A549 (cell line): ENCODE results near the gene PCBP3. TPM values are rescaled to one million over a fixed set of nuclear protein-coding genes. Genes with fewer than 3 reads are reported as not detected.
A peak's percentile ranks its signal among the peaks of the same experiment; 100 is the strongest.

ENCODE experiments used
- ATAC-seq, 2 experiments: fragments of 200-7000 bp in 1 of 2; fragments of >200 bp in 1 of 2; cut with Nextera tagmentation in 1 of 2; cut with Tn5 transposase in 1 of 2; 3 replicates each; pipeline versions ENCODE4 v1.8.0 to v1.9.1; 2018 to 2020; ENCODE audit warnings: mild to moderate bottlenecking in 1 of 2, moderate library complexity in 1 of 2
- CTCF ChIA-PET: fragments of 300-600 bp; sonication (Branson Sonifier 250); formaldehyde crosslinking; extraction: SDS; loops from one replicate; lab custom pipeline; 2021; ENCODE audit warnings: antibody characterized with exemption, inconsistent platforms; lab: Yijun Ruan, JAX
- POLR2A ChIA-PET: fragments of 350-600 bp; formaldehyde crosslinking; extraction: SDS; loops from one replicate; lab custom pipeline; 2021; ENCODE audit warnings: antibody characterized with exemption, inconsistent platforms; lab: Yijun Ruan, JAX
- DNase-seq, 2 experiments: peaks; one replicate each; pipeline versions ENCODE4 v3.0.0 to v3.0.0-alpha.2; 2011 to 2016; ENCODE audit warnings: low read depth in 1 of 2, low spot score in 1 of 2
- FAIRE-seq: peaks from 2 replicates; lab custom pipeline; 2011; peaks lifted over from hg19 to GRCh38; lab: Jason Lieb, UNC
- H3K27ac ChIP-seq, 2 experiments: fragments of >200 bp; sonication (Bioruptor Twin); formaldehyde crosslinking; 3 replicates each; pipeline ENCODE4 v1.5.1; 2016 to 2017
- H3K4me1 ChIP-seq: fragments of >200 bp; sonication (Bioruptor Twin); formaldehyde crosslinking; 3 replicates; pipeline ENCODE4 v1.6.1; 2016
- H3K4me2 ChIP-seq: fragments of >200 bp; sonication (Bioruptor Twin); formaldehyde crosslinking; 3 replicates; pipeline ENCODE4 v1.6.1; 2016
- H3K4me3 ChIP-seq: fragments of >200 bp; sonication (Bioruptor Twin); formaldehyde crosslinking; 3 replicates; pipeline ENCODE4 v1.5.1; 2016
- H3K9me3 ChIP-seq: fragments of >200 bp; sonication (Bioruptor Twin); formaldehyde crosslinking; 3 replicates; pipeline ENCODE4 v1.6.1; 2016
- CHD2 ChIP-seq: fragments of 150-350 bp; IDR thresholded peaks from 2 replicates; pipeline ENCODE4 v1.6.1; 2014; ENCODE audit warnings: low read length; ENCODE audit not compliant: partially characterized antibody
- EHMT2 ChIP-seq: fragments of 200-600 bp; sonication (generic); IDR thresholded peaks from 2 replicates; pipeline ENCODE4 v1.6.1; 2016; ENCODE audit warnings: antibody characterized with exemption, low read depth, mild to moderate bottlenecking, moderate library complexity
- FOXS1 ChIP-seq: fragments of 250-450 bp; sonication (Bioruptor Pico); IDR thresholded peaks from 2 replicates; pipeline ENCODE4 v1.5.0; 2020; ENCODE audit warnings: mild to moderate bottlenecking, moderate library complexity
- HEYL ChIP-seq: fragments of 250-450 bp; sonication (Bioruptor Pico); IDR thresholded peaks from 2 replicates; pipeline ENCODE4 v1.8.0; 2021; ENCODE audit warnings: mild to moderate bottlenecking, moderate library complexity
- MAFK ChIP-seq: fragments of 450-650 bp; IDR thresholded peaks from 2 replicates; pipeline ENCODE4 v1.6.1; 2014; ENCODE audit not compliant: partially characterized antibody
- MYC ChIP-seq: IDR thresholded peaks from 2 replicates; pipeline ENCODE4 v1.6.1; 2012; ENCODE audit warnings: mild to moderate bottlenecking, inconsistent platforms, low read length, improper control_type of control experiment, borderline replicate concordance
- NR3C1 ChIP-seq: fragments of >200 bp; sonication (Bioruptor Twin); formaldehyde crosslinking; IDR thresholded peaks from 3 replicates; pipeline ENCODE4 v1.6.1; 2017
- RCOR1 ChIP-seq: fragments of 150-350 bp; IDR thresholded peaks from 2 replicates; pipeline ENCODE4 v1.6.1; 2014; ENCODE audit warnings: antibody characterized with exemption, low read length, low read depth
- REST ChIP-seq: fragments of 200-600 bp; sonication (generic); IDR thresholded peaks from 2 replicates; pipeline ENCODE4 v1.6.1; 2016; ENCODE audit warnings: antibody characterized with exemption, mild to moderate bottlenecking, moderate library complexity
- RFX5 ChIP-seq: fragments of 450-650 bp; IDR thresholded peaks from 2 replicates; pipeline ENCODE4 v1.7.1; 2014; ENCODE audit warnings: antibody characterized with exemption, mild to moderate bottlenecking, moderate library complexity
- RNF2 ChIP-seq: fragments of 200-600 bp; sonication (generic); IDR thresholded peaks from 2 replicates; pipeline ENCODE4 v1.6.1; 2016; ENCODE audit warnings: low read depth, mild to moderate bottlenecking, antibody characterized with exemption, moderate library complexity, borderline replicate concordance
- SMC3 ChIP-seq: fragments of >200 bp; sonication (Bioruptor Twin); formaldehyde crosslinking; IDR thresholded peaks from 3 replicates; pipeline ENCODE4 v1.6.1; 2018; ENCODE audit warnings: inconsistent platforms
- SREBF2 ChIP-seq: fragments of 450-650 bp; IDR thresholded peaks from 2 replicates; pipeline ENCODE4 v1.6.1; 2014; ENCODE audit warnings: mild to moderate bottlenecking, moderate library complexity
- WGBS: methylation state at CpG from one replicate; pipeline ENCODE4 v1.1.6; 2017; ENCODE audit errors: missing lambda C conversion rate; 5-methylcytosine and 5-hydroxymethylcytosine counted together
- polyA plus RNA-seq, 4 experiments: library from polyadenylated mRNA; depleted of rRNA in 3 of 4; stranded (reverse); fragments of >200 nt; fragmentation: RNase III in 1 of 4; extraction: RNeasy Plus Mini Kit Qiagen cat#74134 plus additional on column Dnase treatment in 1 of 4; gene quantifications; 2 replicates in 3 of 4; 3 replicates in 1 of 4; pipeline ENCODE4 v1.2.3, GENCODE V29; 2011 to 2017
- TF ChIP-seq, protein P1 (sequence below): fragments of 250-450 bp; sonication (Bioruptor Pico); IDR thresholded peaks from 2 replicates; pipeline ENCODE4 v1.5.0; 2021; ENCODE audit warnings: mild to moderate bottlenecking, moderate library complexity, borderline replicate concordance
- TF ChIP-seq, protein P2 (sequence below): fragments of >200 bp; sonication (Bioruptor Twin); formaldehyde crosslinking; IDR thresholded peaks from 3 replicates; pipeline ENCODE4 v1.5.1; 2016
- TF ChIP-seq, protein P3 (sequence below): fragments of >200 bp; sonication (Bioruptor Twin); formaldehyde crosslinking; IDR thresholded peaks from 2 replicates; pipeline ENCODE4 v1.6.1; 2016

PCBP3 gene
- polyA plus RNA-seq, 2 of the 4 experiments (the other 2 are of a cell fraction): 0.30 to 0.34 TPM

DNA sequence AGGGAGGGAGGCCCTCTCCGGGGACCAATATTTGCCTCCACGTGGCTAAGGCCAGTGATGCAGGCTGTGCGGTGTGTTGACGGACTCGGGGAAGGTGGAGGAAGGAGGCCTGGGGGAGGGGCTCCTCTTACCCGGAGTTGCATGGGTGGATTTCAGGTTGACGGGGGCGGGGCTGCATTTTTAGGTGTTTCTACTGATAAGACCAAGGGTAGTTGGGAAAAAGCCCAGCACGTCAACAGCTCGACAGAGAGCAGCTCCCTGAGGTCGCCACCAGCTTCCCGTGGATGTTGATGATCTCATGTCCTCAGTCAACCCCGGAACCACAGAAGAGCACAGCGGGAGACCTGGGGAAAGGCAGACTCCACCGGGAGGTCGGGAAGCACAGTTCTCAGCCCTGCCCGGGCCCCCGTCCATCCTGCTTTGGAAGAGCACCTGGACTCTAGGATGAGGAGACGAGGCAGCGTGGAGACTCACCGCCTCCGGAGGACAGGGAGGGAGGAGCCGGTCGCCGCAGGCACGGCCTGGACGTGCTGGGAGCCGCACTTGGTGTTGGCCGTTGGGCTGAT is 305.1 kb downstream of the PCBP3 start (continued):
- TF ChIP-seq, protein P1, sequence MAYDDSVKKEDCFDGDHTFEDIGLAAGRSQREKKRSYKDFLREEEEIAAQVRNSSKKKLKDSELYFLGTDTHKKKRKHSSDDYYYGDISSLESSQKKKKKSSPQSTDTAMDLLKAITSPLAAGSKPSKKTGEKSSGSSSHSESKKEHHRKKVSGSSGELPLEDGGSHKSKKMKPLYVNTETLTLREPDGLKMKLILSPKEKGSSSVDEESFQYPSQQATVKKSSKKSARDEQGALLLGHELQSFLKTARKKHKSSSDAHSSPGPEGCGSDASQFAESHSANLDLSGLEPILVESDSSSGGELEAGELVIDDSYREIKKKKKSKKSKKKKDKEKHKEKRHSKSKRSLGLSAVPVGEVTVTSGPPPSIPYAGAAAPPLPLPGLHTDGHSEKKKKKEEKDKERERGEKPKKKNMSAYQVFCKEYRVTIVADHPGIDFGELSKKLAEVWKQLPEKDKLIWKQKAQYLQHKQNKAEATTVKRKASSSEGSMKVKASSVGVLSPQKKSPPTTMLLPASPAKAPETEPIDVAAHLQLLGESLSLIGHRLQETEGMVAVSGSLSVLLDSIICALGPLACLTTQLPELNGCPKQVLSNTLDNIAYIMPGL (CRISPR knock-in tag): no peak
- no peak for TF ChIP-seq SMC3
- TF ChIP-seq, all 56 proteins: peak for 0

DNA sequence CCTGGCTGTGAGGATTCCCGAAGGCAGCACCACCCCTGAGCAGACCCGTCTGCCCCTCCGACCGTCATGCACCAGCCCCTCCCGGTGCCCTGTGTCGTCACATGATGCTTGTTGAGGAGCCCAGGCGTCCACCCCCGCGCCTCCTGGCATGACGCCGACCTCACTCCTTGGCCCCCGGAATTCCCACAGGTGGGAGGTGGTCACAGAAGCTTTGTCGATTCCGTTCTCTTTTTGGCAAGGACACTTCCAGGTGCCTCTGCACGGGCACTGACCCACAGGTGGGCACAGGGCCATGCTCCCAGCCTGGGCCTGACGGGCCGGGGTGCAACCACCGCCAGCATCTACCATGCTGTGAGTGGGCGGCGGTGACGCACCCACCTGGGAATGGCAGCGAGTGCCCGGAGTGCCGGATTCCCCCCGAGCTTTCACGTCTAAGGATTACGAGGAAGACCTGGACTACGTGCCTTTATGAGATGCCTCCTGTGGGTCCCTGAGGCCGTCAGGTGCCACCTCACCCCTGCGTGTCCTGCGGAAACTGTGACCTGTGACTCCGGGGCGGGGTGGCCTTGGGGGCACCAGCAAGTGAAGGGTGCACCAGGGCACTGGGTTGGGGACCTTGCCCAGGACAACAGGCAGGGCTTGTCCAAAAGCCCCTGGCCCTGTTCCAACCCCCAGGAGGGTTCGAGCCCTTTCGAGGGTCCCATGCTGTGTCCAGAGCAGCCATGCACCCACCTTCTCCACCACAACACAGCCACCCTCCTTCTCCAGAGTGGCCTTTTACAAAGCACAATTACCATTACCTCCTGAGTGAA is 306.6 kb downstream of the PCBP3 start:
- no peak for TF ChIP-seq RNF2
- TF ChIP-seq CHD2: no peak
- no peak for TF ChIP-seq EHMT2
- TF ChIP-seq, protein P1 (CRISPR knock-in tag): no peak
- TF ChIP-seq, protein P2, sequence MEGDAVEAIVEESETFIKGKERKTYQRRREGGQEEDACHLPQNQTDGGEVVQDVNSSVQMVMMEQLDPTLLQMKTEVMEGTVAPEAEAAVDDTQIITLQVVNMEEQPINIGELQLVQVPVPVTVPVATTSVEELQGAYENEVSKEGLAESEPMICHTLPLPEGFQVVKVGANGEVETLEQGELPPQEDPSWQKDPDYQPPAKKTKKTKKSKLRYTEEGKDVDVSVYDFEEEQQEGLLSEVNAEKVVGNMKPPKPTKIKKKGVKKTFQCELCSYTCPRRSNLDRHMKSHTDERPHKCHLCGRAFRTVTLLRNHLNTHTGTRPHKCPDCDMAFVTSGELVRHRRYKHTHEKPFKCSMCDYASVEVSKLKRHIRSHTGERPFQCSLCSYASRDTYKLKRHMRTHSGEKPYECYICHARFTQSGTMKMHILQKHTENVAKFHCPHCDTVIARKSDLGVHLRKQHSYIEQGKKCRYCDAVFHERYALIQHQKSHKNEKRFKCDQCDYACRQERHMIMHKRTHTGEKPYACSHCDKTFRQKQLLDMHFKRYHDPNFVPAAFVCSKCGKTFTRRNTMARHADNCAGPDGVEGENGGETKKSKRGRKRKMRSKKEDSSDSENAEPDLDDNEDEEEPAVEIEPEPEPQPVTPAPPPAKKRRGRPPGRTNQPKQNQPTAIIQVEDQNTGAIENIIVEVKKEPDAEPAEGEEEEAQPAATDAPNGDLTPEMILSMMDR: no peak
- TF ChIP-seq REST: no peak
- no peak for TF ChIP-seq MAFK
- TF ChIP-seq HEYL (CRISPR knock-in tag): no peak
- TF ChIP-seq RCOR1: no peak
- TF ChIP-seq FOXS1 (CRISPR knock-in tag): no peak
- TF ChIP-seq MYC: no peak
- no peak for TF ChIP-seq SREBF2
- no peak for TF ChIP-seq NR3C1
- TF ChIP-seq, protein P3, sequence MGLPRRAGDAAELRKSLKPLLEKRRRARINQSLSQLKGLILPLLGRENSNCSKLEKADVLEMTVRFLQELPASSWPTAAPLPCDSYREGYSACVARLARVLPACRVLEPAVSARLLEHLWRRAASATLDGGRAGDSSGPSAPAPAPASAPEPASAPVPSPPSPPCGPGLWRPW: no peak
- no peak for TF ChIP-seq RFX5
- H3K4me1 ChIP-seq: no peaks in the 10 kb centered on the region
- CTCF ChIA-PET: interaction anchor here (1.7 kb wide), 1 partner anchor 20 kb away, joined by 6 read pairs; no protein-coding TSS in a partner anchor
- no peak overlapping the region for H3K27ac ChIP-seq
- ATAC-seq (no peak), DNase-seq (no peak), FAIRE-seq (no peak)
- H3K9me3 ChIP-seq: no peaks in the 10 kb centered on the region
- no peak overlapping the region for H3K4me3 ChIP-seq
- peak overlapping the region; percentile 32; the same call in 1 of the 3 replicates for H3K4me2 ChIP-seq
- POLR2A ChIA-PET: no interaction called here
- 73% methylated on average over 3 of the region's 35 CpGs for WGBS
